GM21717 (cell line): Measurements from ENCODE around the gene SYT9.

ENCODE experiments used
- ATAC-seq: cut with Tn5 transposase; IDR thresholded peaks from one replicate; pipeline ENCODE4 v1.9.1; 2021; ENCODE audit warnings: mild to moderate bottlenecking, moderate library complexity; ENCODE audit not compliant: unreplicated experiment

The SYT9 gene

DNA sequence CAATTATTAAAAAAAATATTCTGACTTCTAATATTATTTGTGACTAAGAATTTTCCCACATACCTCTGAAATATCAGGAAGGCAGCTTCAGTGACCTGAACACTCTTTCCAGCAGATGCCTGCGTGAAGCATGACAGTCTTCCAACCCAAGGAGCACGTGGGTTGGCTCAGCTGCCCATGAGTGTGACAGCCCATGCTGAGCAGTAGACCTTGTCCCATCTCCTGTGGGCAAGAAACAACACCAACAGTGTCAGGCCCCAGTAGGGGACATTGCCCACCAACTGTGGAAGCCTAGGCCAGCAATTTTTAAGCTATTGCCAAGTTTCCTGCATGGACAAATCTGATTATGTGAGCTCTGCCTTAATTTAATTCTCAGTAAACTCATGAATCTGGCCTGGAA lies 167.2 kb downstream of the SYT9 start:
- ATAC-seq = no peak

DNA sequence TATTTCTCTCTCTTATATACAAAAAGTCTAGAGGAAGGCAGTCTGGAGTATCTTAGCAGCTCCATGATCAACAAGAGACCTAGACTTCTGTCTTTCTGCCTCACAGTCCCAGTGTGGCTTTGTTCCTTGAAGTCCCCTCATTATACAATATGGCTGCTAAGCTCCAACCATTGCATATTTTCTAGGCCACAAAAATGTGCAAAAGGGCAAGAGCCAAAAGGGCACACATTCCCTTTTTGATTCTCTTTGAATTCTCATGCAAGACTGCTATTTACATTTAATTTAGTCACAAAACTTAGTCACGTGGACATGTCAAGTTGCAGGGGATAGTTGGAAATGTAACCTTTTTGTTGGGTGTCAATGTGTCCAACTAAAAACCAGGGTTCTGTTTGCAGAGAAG lies 169.4 kb downstream of the SYT9 start:
- no peak for ATAC-seq

DNA sequence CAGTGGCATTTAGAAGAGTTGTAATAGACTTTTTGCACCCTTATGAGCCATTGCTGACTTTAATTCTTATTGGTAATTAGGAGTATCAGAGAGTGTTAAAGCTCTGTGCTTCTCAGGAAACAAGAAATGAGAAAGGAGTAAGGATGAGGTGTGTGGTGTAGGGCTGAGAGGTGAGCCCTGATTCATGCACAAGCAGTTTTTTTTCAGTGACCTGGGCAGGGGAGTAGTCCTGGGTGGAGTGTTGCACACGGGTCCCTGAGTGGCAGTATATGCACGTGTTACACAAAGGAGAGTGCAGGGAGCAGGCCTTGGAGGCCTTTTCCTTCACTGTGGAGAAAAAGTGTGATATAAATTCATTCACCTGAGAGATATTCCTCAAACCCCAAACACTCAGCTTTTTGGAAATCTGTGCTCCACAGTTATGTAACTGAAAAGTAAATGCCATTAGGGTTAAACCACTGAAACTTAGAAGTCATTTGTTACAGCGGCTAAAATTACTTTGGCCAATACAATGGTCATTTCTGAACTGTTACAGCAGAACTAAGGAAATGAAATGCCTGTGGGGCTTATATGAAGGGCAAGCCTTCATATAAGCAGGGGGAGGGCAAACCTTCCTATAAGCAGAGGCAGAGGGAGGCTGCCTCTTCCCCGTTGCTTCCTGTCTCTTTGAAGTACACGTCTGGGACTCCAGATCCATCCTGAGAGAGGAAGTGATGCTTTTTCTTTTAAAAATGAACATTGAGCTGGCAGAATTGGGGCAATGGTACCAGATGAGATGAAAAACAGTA lies 171.0 kb downstream of the SYT9 start:
- ATAC-seq = no peak

DNA sequence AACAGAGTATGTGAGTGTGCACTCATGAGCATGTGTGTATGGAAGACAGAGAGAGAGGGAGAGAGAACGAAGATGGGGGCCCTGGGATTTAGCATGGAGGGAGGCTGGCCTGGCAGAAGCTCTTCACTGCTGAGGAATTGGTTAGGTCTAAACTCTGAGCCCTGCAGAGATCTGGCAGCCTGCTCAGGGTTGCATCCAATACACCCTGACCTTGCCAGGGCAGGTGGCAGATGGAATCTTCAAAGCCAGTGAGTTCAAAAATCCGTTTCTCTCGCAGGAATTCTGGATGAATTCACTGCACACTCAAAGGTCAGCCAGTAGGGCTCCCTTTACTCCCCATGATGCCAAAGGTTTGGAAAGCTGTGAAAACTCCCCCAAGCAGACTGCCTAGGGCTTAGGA lies 172.2 kb downstream of the SYT9 start:
- no peak for ATAC-seq

- no peak for ATAC-seq
Observed at GRCh38 chr11:7427733-7428132, 176.0 kb downstream of the SYT9 start.

- ATAC-seq = no peak
Observed at GRCh38 chr11:7428196-7428595, 176.5 kb downstream of the SYT9 start.

GRCh38 chr11:7430496-7430895 lies 178.8 kb downstream of the SYT9 start:
- ATAC-seq = no peak

- no peak for ATAC-seq
Observed at GRCh38 chr11:7435176-7435575, 183.5 kb downstream of the SYT9 start.

- no peak for ATAC-seq
Observed at GRCh38 chr11:7436146-7436545, 184.4 kb downstream of the SYT9 start.

GRCh38 chr11:7436657-7437056 lies 185.0 kb downstream of the SYT9 start:
- ATAC-seq = peak; percentile 63

DNA sequence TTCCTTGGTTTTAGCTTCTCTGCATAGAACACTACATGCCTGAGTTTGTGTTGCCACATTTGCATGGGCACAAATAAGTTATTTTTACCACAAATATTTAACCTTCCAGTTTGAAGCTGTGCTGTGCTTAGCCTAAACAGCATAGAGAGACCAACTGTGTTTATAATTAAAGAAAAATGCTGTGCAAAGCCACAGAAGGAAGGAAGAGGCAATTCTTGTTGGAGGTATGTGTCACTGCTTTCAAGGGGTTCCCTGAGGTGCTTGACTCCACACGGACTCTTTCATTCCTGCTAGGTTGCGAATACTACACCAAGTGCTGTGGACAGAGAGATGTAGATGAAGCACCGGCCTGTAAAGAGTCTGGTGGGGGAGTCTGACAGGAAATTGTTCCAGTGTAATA lies 186.0 kb downstream of the SYT9 start:
- no peak for ATAC-seq

DNA sequence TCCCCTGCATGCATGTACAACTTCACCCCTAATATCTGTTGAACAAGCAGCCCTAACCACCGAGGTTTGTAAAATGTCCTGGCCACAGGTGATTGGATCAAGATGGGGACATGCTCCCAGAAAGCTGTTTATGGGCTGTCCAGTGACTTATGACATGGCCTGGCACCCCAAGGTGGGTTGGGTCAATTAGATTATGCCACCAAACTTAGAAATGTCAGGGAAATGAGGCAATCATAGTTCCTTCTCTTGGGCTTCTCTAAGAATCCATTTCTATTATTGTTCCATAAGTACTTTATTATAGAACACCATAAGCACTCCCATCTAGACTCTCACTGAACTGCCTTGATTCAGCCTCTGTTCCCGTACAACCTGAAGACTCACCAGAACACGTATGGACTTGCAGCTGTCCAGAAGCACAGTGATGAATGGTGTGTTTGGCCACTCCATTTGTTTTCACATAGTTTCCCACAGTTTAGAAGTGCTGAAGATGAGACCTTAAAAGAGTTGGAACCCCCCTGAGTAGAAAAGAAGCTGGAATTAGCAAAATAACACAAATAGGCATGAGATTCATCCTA lies 188.1 kb downstream of the SYT9 start:
- ATAC-seq = no peak

- ATAC-seq = peak; percentile 85
Observed at GRCh38 chr11:7442588-7443215, 191.0 kb downstream of the SYT9 start.

DNA sequence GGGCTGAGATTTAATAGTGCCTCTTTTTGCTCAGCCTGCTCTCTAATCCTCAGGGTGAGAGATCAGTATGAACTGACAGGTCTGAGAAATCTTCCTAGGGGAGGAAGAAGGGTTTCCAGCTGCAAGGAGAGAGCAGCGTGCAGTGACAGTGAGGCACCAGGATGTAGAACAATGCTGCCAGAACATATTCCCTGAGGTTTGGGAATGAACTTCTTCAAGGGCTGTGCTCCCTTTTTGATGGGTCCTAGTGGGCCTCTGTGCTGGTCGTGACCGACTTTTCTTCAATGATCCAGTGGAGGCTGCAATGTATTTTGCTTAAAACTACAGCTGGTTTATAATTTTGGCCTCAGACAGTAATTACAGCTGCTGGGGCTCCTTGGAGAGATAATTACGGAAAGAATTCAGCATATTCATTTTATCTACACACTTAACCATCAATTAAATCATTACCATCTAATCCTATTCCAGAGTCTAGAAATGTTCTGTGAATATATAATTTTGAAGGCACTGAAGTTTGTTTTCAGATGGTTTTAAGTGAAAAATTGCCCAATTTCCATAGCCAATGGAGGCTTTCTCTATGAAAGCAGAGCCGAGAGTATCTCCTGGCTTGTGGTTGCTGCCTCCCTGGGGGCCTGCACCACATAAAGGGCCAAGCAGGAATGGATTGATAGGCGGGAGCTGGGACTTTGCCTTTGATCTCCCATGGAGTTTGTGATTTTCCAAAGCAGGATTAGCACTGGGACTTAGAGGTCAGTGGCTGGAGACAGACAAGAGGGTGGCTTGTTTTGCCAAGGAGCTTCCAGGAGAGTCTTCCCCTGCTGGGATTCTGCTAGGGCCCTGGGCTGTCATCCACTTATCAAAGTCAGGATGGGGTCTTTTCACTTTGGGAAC lies 192.6 kb downstream of the SYT9 start:
- no peak for ATAC-seq

GRCh38 chr11:7445564-7445963 lies 193.9 kb downstream of the SYT9 start:
- ATAC-seq = no peak

DNA sequence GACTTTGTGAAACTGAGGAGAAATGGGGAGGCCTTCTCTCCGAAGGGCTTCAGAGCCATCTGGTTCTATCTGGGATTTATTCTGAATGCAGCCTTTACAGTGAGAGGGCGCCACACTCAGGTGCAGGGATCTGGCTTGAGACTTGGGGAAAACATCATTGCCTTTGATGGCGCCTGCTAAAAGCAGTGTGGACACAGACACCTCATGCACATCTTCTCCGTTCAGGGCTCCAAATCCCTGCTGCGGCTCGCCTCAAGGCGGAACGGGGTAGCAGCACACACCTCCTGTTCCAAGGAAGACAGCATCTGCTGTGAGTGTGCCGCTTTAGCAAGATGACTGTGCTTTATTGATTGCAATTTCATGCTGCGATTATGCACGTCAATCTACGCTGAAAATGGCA lies 196.5 kb downstream of the SYT9 start:
- ATAC-seq = no peak

DNA sequence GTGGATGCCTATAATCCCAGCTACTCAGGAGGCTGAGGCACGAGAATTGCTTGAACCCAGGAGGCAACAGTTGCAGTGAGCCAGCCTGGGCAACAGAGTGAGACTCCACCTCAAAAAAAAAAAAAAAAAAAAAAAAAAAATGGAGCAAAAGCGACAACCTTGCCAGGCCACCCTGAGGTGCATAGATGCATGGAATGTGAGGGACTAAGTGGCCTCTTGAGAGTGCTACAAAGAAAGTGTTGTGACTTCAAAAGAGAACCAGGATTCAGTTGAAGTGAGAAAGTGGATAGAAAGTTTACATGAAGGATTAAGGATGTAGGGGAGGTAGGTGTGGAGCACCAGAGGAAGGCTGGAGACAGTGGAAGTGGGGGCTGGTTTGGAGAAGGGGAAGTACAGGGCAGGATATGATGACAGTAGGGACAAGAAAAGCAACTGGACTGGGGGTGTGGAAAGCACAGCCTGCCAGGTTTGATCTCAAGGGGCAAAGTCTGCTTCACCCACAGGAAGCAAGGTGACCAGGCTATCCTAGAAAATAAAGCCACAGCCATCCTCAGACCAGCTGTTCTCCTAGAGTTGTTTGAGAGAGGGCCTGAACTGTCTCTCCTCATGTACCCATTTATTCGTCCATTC lies 197.6 kb downstream of the SYT9 start:
- no peak for ATAC-seq

DNA sequence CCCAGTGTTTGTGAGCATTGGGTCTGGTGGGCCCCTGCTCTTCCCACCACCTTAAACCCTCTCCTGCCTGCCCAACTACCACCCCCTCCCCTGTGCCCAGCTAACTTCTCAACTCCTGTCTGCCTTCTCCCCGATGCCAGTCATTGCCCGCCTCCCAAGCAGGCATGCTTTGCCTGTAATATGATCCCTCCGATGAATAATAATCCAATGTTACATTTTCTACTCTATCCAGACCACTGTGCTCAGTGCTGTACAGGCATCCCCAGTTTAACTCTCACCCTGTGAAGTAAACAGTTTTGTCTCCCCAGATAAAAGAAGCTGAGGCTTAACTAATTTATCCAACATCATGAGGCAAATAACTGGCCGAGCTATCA lies 198.1 kb downstream of the SYT9 start:
- no peak for ATAC-seq

GRCh38 chr11:7450836-7451235 lies 199.1 kb downstream of the SYT9 start:
- ATAC-seq = no peak

GRCh38 chr11:7451520-7451919 lies 199.8 kb downstream of the SYT9 start:
- ATAC-seq = no peak

DNA sequence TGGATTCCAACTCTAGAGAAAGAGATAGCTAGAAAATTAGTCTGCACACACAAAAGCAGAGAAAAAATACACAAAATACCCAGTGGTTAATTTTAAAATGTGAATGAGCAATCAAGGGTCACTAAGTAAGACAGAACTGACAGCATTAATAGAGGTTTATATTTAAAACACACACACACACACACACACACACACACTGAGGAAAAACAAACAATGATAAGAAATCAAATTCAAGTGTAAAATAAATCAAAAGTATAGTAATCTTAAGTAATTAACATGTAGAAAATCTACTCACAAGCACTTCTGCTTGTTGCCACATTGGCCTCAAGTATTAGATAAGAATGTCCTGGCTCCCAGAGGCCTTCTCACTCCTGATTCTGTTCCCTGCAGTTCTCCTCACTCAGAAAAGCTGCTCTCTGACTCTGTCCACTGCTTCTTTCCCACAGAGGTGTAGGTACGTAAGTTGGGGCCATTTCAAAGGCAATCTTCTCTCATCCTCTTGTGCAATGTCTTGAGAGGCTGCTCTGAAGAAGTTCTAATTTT lies 200.3 kb downstream of the SYT9 start:
- ATAC-seq = no peak
